Gastrocnemius medialis (tissue), 4 donors: ENCODE data around the gene LYPD1.

Source experiments
- POLR2A ChIP-seq, 2 donors: fragments of 450-650 bp; IDR thresholded peaks; one replicate each; pipeline ENCODE4 v1.6.1; 2017; ENCODE audit warnings: antibody characterized with exemption in 2 of 2, mild to moderate bottlenecking in 2 of 2, moderate library complexity in 2 of 2
- TF ChIP-seq, protein P1 (sequence below), 5 experiments: fragments of 450-650 bp in 3 of 5; fragments of 200-600 bp in 2 of 5; sonication (generic) in 2 of 5; IDR thresholded peaks in 4 of 5; conservative IDR thresholded peaks in 1 of 5; 1 replicate in 4 of 5; 2 replicates in 1 of 5; pipeline ENCODE4 v1.5.1; 2016 to 2019; ENCODE audit warnings: antibody characterized with exemption in 5 of 5, mild to moderate bottlenecking in 3 of 5, moderate library complexity in 3 of 5

GRCh38 chr2:132609101-132609890 lies 60.7 kb downstream of the LYPD1 start:
- TF ChIP-seq, protein P1, sequence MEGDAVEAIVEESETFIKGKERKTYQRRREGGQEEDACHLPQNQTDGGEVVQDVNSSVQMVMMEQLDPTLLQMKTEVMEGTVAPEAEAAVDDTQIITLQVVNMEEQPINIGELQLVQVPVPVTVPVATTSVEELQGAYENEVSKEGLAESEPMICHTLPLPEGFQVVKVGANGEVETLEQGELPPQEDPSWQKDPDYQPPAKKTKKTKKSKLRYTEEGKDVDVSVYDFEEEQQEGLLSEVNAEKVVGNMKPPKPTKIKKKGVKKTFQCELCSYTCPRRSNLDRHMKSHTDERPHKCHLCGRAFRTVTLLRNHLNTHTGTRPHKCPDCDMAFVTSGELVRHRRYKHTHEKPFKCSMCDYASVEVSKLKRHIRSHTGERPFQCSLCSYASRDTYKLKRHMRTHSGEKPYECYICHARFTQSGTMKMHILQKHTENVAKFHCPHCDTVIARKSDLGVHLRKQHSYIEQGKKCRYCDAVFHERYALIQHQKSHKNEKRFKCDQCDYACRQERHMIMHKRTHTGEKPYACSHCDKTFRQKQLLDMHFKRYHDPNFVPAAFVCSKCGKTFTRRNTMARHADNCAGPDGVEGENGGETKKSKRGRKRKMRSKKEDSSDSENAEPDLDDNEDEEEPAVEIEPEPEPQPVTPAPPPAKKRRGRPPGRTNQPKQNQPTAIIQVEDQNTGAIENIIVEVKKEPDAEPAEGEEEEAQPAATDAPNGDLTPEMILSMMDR (IDR thresholded peaks at IDR 0.05 in 4 of 5, conservative IDR thresholded peaks at IDR 0.05 in 1 of 5): no peak
- TF ChIP-seq POLR2A (IDR thresholded peaks at IDR 0.05): no peak
